K562 (cell line): ENCODE results near the gene VSIG10L. TPM values are rescaled to one million over a fixed set of nuclear protein-coding genes. Genes with fewer than 3 reads are reported as not detected.
A peak's percentile ranks its signal among the peaks of the same experiment; 100 is the strongest.

Experiments used
- ATAC-seq: fragments of 200-7000 bp; cut with Tn5 transposase; 3 replicates; pipeline ENCODE4 v1.9.1; 2020; ENCODE audit warnings: moderate library complexity
- BruUV-seq: library from RNA; stranded (reverse); fragments of 400-500 nt; replicated peaks from 2 replicates; lab custom pipeline; 2021; lab: Mats Ljungman, UMichigan
- CTCF ChIA-PET: fragments of 300-600 bp; formaldehyde crosslinking; extraction: SDS; loops from one replicate; lab custom pipeline; 2021; ENCODE audit warnings: low intra/inter-chr PET ratio; lab: Yijun Ruan, JAX
- POLR2A ChIA-PET: fragments of 300-600, 350-650 bp; sonication (Branson Sonifier 250); formaldehyde crosslinking; extraction: SDS; loops from one replicate; lab custom pipeline; 2021; ENCODE audit warnings: antibody characterized with exemption, inconsistent platforms; lab: Yijun Ruan, JAX
- DNase-seq, 4 experiments: peaks; one replicate each; pipeline versions ENCODE4 v3.0.0 to v3.0.0-alpha.2; 2011 to 2018; ENCODE audit warnings: low spot score in 3 of 4, mixed read lengths in 3 of 4; ENCODE audit errors: extremely low read depth in 1 of 4
- FAIRE-seq: peaks from 2 replicates; lab custom pipeline; 2011; peaks lifted over from hg19 to GRCh38; lab: Jason Lieb, UNC
- H2AFZ ChIP-seq: 2 replicates; pipeline ENCODE4 v1.6.0; 2011; ENCODE audit warnings: low read depth, low read length, control low read depth, inconsistent platforms
- H3K27ac ChIP-seq: fragments of 200-600 bp; 3 replicates; pipeline ENCODE4 v1.8.0; 2011; ENCODE audit warnings: low read depth, mild to moderate bottlenecking, control low read depth, inconsistent platforms, low read length, moderate library complexity, mixed read lengths; ENCODE audit errors: extremely low read depth
- H3K27me3 ChIP-seq, 2 experiments: fragments of 300-600 bp in 1 of 2; 2 replicates in 1 of 2; 3 replicates in 1 of 2; pipeline versions ENCODE4 v1.6.0 to v1.8.0; 2011; ENCODE audit warnings: inconsistent platforms in 2 of 2, low read length in 2 of 2, mild to moderate bottlenecking in 1 of 2, mixed read lengths in 1 of 2, moderate library complexity in 1 of 2; ENCODE audit not compliant: control insufficient read depth in 2 of 2, insufficient read depth in 2 of 2
- H3K36me3 ChIP-seq: fragments of 300-600 bp; 3 replicates; pipeline ENCODE4 v1.8.0; 2011; ENCODE audit warnings: mild to moderate bottlenecking, low read length, inconsistent platforms; ENCODE audit not compliant: control insufficient read depth, insufficient read depth
- H3K4me1 ChIP-seq, 2 experiments: fragments of 200-600 bp in 1 of 2; replicated peaks in 1 of 2; 2 replicates in 1 of 2; 3 replicates in 1 of 2; pipeline versions ENCODE4 v1.5.1 to v1.8.0; 2011; ENCODE audit warnings: inconsistent platforms in 2 of 2, low read length in 2 of 2, mild to moderate bottlenecking in 1 of 2, mixed read lengths in 1 of 2, moderate library complexity in 1 of 2; ENCODE audit not compliant: control insufficient read depth in 2 of 2, insufficient read depth in 2 of 2
- H3K4me2 ChIP-seq: 2 replicates; pipeline ENCODE4 v1.6.1; 2011; ENCODE audit warnings: low read length, control low read depth, inconsistent platforms, mixed read lengths; ENCODE audit not compliant: insufficient read depth
- H3K4me3 ChIP-seq: fragments of 200-600 bp; sonication (generic), shearing (Covaris generic); 2 replicates; pipeline ENCODE4 v1.5.1; 2016; ENCODE audit warnings: control low read depth, inconsistent platforms
- H3K79me2 ChIP-seq: fragments of 200-600 bp; 3 replicates; pipeline ENCODE4 v1.8.0; 2011; ENCODE audit warnings: low read length, inconsistent platforms; ENCODE audit not compliant: control insufficient read depth, insufficient read depth
- H3K9ac ChIP-seq, 2 experiments: 2 replicates each; pipeline versions ENCODE4 v1.6.0 to v1.6.1; 2011; ENCODE audit warnings: low read depth in 2 of 2, low read length in 2 of 2, control low read depth in 1 of 2, inconsistent platforms in 1 of 2, mild to moderate bottlenecking in 1 of 2, mixed read lengths in 1 of 2; ENCODE audit not compliant: insufficient read depth in 1 of 2
- H3K9me1 ChIP-seq: one replicate; pipeline ENCODE4 v1.6.0; 2011; ENCODE audit warnings: inconsistent platforms, mild to moderate bottlenecking, low read length, moderate library complexity; ENCODE audit not compliant: control insufficient read depth, insufficient read depth
- H3K9me3 ChIP-seq: replicated peaks from 2 replicates; pipeline ENCODE4 v1.5.1; 2011; ENCODE audit warnings: low read depth, low read length, inconsistent platforms; ENCODE audit not compliant: control insufficient read depth, insufficient read depth
- H4K20me1 ChIP-seq: replicated peaks from 2 replicates; pipeline ENCODE4 v1.6.1; 2011; ENCODE audit warnings: low read length, inconsistent platforms, mixed read lengths; ENCODE audit not compliant: control insufficient read depth, insufficient read depth
- ARID4B ChIP-seq: sonication (generic); formaldehyde crosslinking; IDR thresholded peaks from 2 replicates; pipeline ENCODE4 v1.8.0; 2022; ENCODE audit warnings: mild to moderate bottlenecking, missing genetic modification reagents
- CUX1 ChIP-seq: fragments of 200-800 bp; sonication (Bioruptor generic); IDR thresholded peaks from 2 replicates; pipeline ENCODE4 v1.6.1; 2016; ENCODE audit warnings: missing genetic modification characterization, missing compliant biosample characterization
- ILK ChIP-seq: fragments of 450-650 bp; IDR thresholded peaks from 2 replicates; pipeline ENCODE4 v1.6.1; 2016; ENCODE audit warnings: missing genetic modification characterization, low read depth, mild to moderate bottlenecking, missing compliant biosample characterization, moderate library complexity, borderline replicate concordance
- L3MBTL2 ChIP-seq: fragments of 450-650 bp; IDR thresholded peaks from 2 replicates; pipeline ENCODE4 v1.6.1; 2016; ENCODE audit warnings: mild to moderate bottlenecking, moderate library complexity
- MCM5 ChIP-seq: fragments of 450-650 bp; IDR thresholded peaks from 2 replicates; pipeline ENCODE4 v1.6.1; 2016; ENCODE audit warnings: low read depth
- MED1 ChIP-seq: sonication (generic); formaldehyde crosslinking; IDR thresholded peaks from 2 replicates; pipeline ENCODE4 v1.8.1; 2023; ENCODE audit warnings: missing genetic modification reagents, borderline replicate concordance
- NCOA6 ChIP-seq: fragments of 450-650 bp; IDR thresholded peaks from 2 replicates; pipeline ENCODE4 v1.6.1; 2017; ENCODE audit warnings: mild to moderate bottlenecking
- NRF1 ChIP-seq, 2 experiments: fragments of 450-650 bp; IDR thresholded peaks in 1 of 2; conservative IDR thresholded peaks in 1 of 2; 2 replicates each; pipeline ENCODE4 v1.6.1; 2014; ENCODE audit warnings: mild to moderate bottlenecking in 2 of 2
- PHF8 ChIP-seq: fragments of 200-600 bp; sonication (generic); IDR thresholded peaks from 2 replicates; pipeline ENCODE4 v1.6.1; 2012; ENCODE audit warnings: mixed run types, mild to moderate bottlenecking, inconsistent platforms, low read length, moderate library complexity, borderline replicate concordance
- SIN3B ChIP-seq: fragments of 450-650 bp; IDR thresholded peaks from 2 replicates; pipeline ENCODE4 v1.6.1; 2017; ENCODE audit warnings: low read depth, mild to moderate bottlenecking, moderate library complexity
- TAF1 ChIP-seq: IDR thresholded peaks from 2 replicates; pipeline ENCODE4 v1.6.1; 2011; ENCODE audit warnings: mild to moderate bottlenecking, low read length, moderate library complexity; ENCODE audit not compliant: insufficient read depth, control insufficient read depth, severe bottlenecking; ENCODE audit errors: extremely low read depth
- ZNF274 ChIP-seq: IDR thresholded peaks from 2 replicates; pipeline ENCODE4 v1.6.1; 2011; ENCODE audit warnings: low read depth, mild to moderate bottlenecking, low read length, moderate library complexity, borderline replicate concordance
- WGBS: fragments of 100-300 bp; shearing (Covaris generic); methylation state at CpG from one replicate; pipeline ENCODE4 v1.1.6; 2016; ENCODE audit warnings: low coverage, mixed read lengths; ENCODE audit not compliant: insufficient coverage; ENCODE audit errors: missing lambda C conversion rate; 5-methylcytosine and 5-hydroxymethylcytosine counted together
- in situ Hi-C: fragments of 300-500 bp; cut with MboI; formaldehyde crosslinking; loops from 4 replicates; pipeline ENCODE4 v1.15.0; 2018; ENCODE audit warnings: inconsistent platforms, mixed read lengths
- intact Hi-C: fragments of 100-400 bp; cut with micrococcal nuclease; formaldehyde crosslinking; loops from 2 replicates; pipeline ENCODE4 v1.14.2; 2022
- polyA plus RNA-seq, 8 experiments: library from polyadenylated mRNA; depleted of rRNA in 4 of 8; stranded (reverse) in 5 of 8; unstranded in 3 of 8; fragments of >200 nt; fragmentation: Nextera tagmentation in 2 of 8; fragmentation: Illumina TruSeq in 1 of 8; extraction: Ambion mirVana in 2 of 8; extraction: Trizol in 1 of 8; gene quantifications; 2 replicates each; pipeline versions ENCODE4 v1.2.1 to v1.2.3, GENCODE V29; 2011 to 2014; ENCODE audit warnings: inconsistent platforms in 1 of 8, missing spikeins in 1 of 8
- total RNA-seq, 7 experiments: library from RNA; depleted of rRNA in 6 of 7; stranded (reverse); fragments of >200 nt in 6 of 7; fragmentation: Illumina TruSeq in 2 of 7; extraction: Trizol in 2 of 7; gene quantifications; 2 replicates each; pipeline versions ENCODE4 v1.2.1 to v1.2.3, GENCODE V29; 2011 to 2021; ENCODE audit warnings: low replicate concordance in 1 of 7

The VSIG10L gene
- total and polyA plus RNA-seq, 9 of the 15 experiments (the other 6 are each of a cell fraction or from before 2014, with no cell fraction given) = 1.1 to 7.6 (median 2.2) TPM

GRCh38 chr19:51352783-51353360 is 10.9 kb upstream of the VSIG10L start:
- DNase-seq (no peak), FAIRE-seq (no peak), ATAC-seq (no peak)
- no TSS peak for BruUV-seq
- H3K9ac ChIP-seq = peak overlapping the region in 1 of 2 experiments; percentile 47; a peak in 1 of 4 replicates
- 82% methylated on average over 14 of the region's 16 CpGs for WGBS
- ChIA-PET POLR2A (interaction anchor here (0.9 kb wide), 1 partner anchor 9 kb away, joined by 5 read pairs; no protein-coding TSS in a partner anchor), CTCF (no interaction called here)
- in situ Hi-C loops = no loop called here
- H2AFZ ChIP-seq = no peak overlapping the region
- peaks cover 5% of the 10 kb centered on the region for H3K9me1 ChIP-seq
- intact Hi-C loops = loop anchor here (5.0 kb wide), 1 partner anchor 39 kb away; the partner anchor contains the start of gene C19orf84
- peaks cover 13% of the 10 kb centered on the region for H3K79me2 ChIP-seq
- H3K4me3 ChIP-seq = no peak overlapping the region
- peaks cover 29 to 36% of the 10 kb centered on the region in 2 experiments for H3K4me1 ChIP-seq
- H4K20me1 ChIP-seq = 0 out of 2 replicates have a peak, but pooled peaks cover 4% of the 10 kb centered on the region
- H3K4me2 ChIP-seq = no peak overlapping the region
- no peaks in the 10 kb centered on the region for H3K9me3 ChIP-seq
- 0 out of 3 replicates have a peak overlapping the region, but pooled peaks have one; percentile 91 for H3K27ac ChIP-seq
- peaks cover 47% of the 10 kb centered on the region for H3K36me3 ChIP-seq
- H3K27me3 ChIP-seq = no peaks in the 10 kb centered on the region
- TF ChIP-seq L3MBTL2 (no peak), PHF8 (no peak), TAF1 (no peak), CUX1 (CRISPR knock-in tag) (no peak), ARID4B (CRISPR knock-in tag) (no peak), NCOA6 (no peak), ZNF274 (no peak), ILK (tag) (no peak), SIN3B (no peak), MED1 (CRISPR knock-in tag) (no peak), NRF1 (conservative IDR thresholded peaks at IDR 0.05 in 1 of 2, IDR thresholded peaks at IDR 0.05 in 1 of 2) (no peak), MCM5 (no peak)
